ENCODE measurements around the gene CHAF1A.

The CHAF1A gene

DNA sequence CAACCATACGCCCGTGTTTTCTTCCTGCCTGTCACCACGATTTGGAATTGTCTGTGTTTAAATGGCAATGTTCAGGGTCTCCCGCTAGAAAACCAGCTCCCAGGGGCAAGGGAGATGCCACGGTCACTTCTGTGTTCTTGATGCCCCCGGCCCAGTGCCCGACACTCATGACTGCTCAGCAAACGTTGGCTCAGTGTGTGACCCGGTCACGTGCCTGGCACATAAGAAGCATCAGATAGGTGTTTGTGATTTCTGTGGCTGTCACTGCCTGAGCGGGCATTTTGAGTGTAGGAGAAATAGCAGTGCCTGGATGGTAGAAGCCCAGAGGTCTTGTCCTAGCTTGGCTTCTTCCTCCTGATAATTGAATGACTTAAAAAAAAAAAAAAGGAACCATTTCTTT is 85.1 kb downstream of the CHAF1A start:
- H3K4me3 ChIP-seq (ENCODE audit: low read depth, low read length), result no peak overlapping the region
- no peaks in the 10 kb centered on the region for H3K27me3 ChIP-seq (ENCODE audit: insufficient read depth, low read depth, severe bottlenecking)
- DNase-seq, result no peak
- H3K27ac ChIP-seq, result no peak overlapping the region
- TF ChIP-seq, protein P1, sequence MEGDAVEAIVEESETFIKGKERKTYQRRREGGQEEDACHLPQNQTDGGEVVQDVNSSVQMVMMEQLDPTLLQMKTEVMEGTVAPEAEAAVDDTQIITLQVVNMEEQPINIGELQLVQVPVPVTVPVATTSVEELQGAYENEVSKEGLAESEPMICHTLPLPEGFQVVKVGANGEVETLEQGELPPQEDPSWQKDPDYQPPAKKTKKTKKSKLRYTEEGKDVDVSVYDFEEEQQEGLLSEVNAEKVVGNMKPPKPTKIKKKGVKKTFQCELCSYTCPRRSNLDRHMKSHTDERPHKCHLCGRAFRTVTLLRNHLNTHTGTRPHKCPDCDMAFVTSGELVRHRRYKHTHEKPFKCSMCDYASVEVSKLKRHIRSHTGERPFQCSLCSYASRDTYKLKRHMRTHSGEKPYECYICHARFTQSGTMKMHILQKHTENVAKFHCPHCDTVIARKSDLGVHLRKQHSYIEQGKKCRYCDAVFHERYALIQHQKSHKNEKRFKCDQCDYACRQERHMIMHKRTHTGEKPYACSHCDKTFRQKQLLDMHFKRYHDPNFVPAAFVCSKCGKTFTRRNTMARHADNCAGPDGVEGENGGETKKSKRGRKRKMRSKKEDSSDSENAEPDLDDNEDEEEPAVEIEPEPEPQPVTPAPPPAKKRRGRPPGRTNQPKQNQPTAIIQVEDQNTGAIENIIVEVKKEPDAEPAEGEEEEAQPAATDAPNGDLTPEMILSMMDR (IDR thresholded peaks at IDR 0.05; ENCODE audit: low read depth, low read length), result no peak
- H3K36me3 ChIP-seq, result peaks cover 48% of the 10 kb centered on the region
- H3K9me3 ChIP-seq (ENCODE audit: severe bottlenecking), result no peaks in the 10 kb centered on the region

DNA sequence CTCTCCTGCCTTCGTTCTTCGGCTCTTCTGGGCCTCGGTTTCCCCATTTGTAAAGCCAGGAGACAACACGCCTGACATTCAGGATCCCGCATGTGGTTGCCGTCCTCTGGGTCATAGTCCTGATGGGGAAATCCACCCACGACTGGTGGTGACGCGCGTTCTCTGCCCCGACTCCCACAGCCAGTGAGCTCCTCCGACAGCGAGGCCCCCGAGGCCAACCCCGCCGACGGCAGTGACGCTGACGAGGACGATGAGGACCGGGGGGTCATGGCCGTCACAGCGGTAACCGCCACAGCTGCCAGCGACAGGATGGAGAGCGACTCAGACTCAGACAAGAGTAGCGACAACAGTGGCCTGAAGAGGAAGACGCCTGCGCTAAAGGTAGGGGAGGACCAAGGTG is 86.1 kb downstream of the CHAF1A start:
- TF ChIP-seq, protein P1 (IDR thresholded peaks at IDR 0.05; ENCODE audit: low read depth, low read length), result no peak
- H3K27ac ChIP-seq, result no peak overlapping the region
- no peaks in the 10 kb centered on the region for H3K27me3 ChIP-seq (ENCODE audit: insufficient read depth, low read depth, severe bottlenecking)
- H3K4me3 ChIP-seq (ENCODE audit: low read depth, low read length), result no peak overlapping the region
- DNase-seq, result no peak
- H3K36me3 ChIP-seq, result peaks cover 45% of the 10 kb centered on the region
- no peaks in the 10 kb centered on the region for H3K9me3 ChIP-seq (ENCODE audit: severe bottlenecking)

DNA sequence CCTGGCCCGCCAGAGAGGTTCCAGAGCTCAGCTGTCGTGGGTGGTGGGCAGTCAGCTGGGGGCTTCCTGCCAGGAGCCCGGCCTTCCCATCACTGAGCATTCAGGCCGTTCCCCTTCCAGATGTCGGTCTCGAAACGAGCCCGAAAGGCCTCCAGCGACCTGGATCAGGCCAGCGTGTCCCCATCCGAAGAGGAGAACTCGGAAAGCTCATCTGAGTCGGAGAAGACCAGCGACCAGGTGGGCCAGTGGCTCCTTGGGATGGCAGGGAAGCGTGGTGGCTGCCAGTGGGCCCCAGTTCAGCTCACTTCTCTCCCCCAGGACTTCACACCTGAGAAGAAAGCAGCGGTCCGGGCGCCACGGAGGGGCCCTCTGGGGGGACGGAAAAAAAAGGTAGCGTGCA is 89.0 kb downstream of the CHAF1A start:
- Histone ChIP-seq H3K9me3 (ENCODE audit: severe bottlenecking) (no peaks in the 10 kb centered on the region), H3K27ac (no peak overlapping the region), H3K27me3 (ENCODE audit: insufficient read depth, low read depth, severe bottlenecking) (no peaks in the 10 kb centered on the region), H3K4me3 (ENCODE audit: low read depth, low read length) (no peak overlapping the region), H3K36me3 (peaks cover 59% of the 10 kb centered on the region)
- TF ChIP-seq, protein P1 (IDR thresholded peaks at IDR 0.05; ENCODE audit: low read depth, low read length), result no peak
- no peak for DNase-seq

DNA sequence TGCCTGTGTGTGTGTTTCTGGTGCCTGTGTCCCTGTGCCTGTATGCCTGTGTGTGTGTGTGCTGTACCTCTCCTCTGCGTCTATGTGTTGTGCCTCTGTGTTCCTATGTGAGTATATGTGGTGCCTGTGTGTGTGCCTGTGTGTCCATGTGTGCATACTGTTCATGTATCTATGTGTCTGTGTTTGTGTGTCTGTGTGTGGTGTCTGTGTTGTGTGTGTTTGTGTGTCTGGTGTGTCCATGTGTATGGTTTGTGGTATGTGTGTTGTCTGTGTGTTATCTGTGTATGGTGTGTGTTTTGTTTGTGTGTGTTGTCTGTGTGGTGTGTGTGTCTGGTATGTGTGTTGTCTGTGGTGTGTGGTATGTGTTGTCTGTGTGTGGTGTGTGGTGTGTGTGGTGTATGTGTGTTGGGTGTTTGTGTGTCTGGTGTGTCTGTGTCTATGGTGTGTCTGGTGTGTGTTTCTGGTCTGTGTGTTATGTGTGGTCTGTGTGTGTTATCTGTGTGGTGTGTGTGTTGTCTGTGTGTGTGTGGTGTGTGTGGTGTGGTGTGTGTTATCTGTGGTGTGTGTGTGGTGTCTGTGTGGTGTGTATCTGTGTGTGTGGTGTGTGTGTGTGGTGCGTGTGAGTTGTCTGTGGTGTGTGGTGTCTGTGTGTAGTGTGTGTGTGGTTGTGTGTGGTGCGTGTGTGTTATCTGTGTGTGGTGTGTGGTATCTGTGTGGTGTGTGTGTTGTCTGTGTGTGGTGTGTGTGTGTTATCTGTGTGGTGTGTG is 90.1 kb downstream of the CHAF1A start:
- Histone ChIP-seq H3K27me3 (ENCODE audit: insufficient read depth, low read depth, severe bottlenecking) (no peaks in the 10 kb centered on the region), H3K4me3 (ENCODE audit: low read depth, low read length) (no peak overlapping the region), H3K27ac (no peak overlapping the region), H3K9me3 (ENCODE audit: severe bottlenecking) (no peaks in the 10 kb centered on the region), H3K36me3 (peaks cover 65% of the 10 kb centered on the region)
- DNase-seq, result no peak
- TF ChIP-seq, protein P1 (IDR thresholded peaks at IDR 0.05; ENCODE audit: low read depth, low read length), result no peak

All from WERI-Rb-1 (cell line).